Activated CD8-positive, alpha-beta memory T cell treated with anti-CD3 and anti-CD28 coated beads for 4 hours (primary cell): Measurements from ENCODE around the gene CACTIN.
"Not testable (repeated sequence)": the region's sequence is repeated elsewhere in the genome, so short reads cannot be mapped to it uniquely, and the experiment has no call there.

Experiments used
- DNase-seq, 2 donors: peaks; one replicate each; pipeline ENCODE4 v3.0.0-alpha.2; 2020; ENCODE audit warnings: low read depth in 2 of 2

Gene CACTIN

DNA sequence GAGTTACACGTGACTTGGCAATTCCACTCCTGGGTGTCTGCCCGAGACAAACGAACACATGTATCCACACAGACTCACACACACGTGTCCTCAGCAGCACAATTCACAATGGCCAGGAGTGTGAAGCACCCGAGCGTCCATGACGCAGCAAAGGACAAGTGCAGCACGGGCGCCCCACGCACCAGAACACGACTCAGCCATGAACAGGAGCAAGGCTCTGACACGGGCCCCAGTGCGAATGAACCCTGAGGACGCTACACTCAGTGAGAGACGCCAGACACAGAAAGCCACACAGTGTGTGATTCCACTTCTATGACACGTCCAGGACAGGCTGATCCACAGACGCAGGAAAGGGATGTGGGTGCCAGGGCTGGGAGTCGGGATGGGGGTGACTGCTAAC is 37.2 kb upstream of the CACTIN start:
- no peak for DNase-seq

DNA sequence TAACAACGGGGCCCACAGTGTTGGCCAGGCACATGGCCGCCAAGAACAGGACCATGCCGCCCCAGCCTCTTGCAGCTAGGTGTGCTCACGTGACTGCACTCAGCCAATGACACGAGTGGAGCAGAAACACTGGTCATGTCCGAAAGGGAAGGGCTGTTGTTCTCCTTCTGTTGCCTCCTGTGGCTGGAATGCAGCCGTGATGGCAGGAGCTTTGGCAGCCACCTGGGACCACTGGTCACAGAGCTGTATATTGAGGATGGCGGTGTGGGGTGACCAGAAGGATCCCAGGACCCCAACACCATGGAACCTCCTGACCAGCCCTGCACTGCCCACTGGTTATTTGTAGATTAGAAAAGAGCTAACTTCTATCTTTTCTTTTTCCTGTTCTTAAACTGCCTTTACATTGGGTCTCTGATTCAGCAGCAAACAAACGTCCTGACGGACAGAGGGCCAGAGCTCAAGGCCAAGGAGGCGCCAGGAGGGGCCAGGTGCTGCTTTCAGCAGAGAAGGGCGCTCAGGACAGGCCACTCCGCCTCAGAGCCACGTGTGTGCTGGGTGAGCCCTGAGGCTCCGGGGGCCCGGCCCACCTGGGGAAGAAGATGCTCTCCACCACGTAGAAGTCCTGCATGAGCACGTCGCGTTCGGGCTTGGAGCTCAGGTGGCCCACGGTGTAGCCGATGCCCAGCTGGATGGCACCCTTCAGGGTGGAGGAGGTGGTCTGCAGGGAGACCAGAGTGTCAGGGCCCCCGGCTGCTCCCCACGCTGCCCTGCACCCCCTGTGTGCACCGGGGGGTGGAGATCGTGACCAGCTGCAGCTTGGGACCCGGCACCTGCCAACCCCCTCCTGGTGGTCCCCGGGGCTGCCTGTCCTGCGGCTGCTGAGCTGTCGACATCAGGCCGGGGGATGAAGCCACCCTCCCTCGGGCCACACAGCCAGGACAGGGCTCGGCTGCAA is 35.0 kb upstream of the CACTIN start:
- DNase-seq: no peak

DNA sequence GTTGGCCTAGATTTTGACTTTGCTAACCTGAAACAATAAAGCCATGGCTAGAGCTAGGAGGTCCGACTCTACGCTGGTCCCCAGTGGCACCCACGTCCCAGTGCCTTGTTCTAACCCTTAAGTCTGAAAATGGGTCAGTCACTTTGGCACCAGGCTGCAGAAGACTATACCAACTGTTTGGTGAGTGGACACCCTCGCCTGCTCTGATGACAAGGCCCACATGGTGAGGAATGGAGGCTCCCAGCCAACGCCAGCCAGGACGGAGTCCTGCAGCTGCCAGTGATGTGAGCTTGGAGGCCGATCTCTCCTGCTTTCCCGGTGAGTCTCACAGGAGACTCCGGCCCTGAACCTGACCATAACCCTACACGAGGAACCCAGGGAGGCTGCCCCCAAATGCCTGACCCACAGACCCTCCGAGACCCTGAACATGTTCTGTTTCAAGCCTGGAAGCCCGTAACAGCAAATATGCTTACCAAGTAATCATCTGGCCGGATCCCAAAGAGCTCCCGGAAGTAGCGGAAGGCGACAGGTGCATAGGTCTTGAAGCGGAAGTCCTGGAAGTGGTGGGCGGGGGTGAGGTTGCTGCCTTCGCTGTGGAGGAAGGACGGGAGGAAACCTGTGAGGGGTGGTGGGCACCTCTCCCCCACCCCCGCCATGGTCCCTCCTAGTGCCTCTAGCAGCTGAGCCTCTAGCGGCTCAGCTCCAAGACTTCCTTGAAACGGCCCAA is 34.1 kb upstream of the CACTIN start:
- DNase-seq: no peak

DNA sequence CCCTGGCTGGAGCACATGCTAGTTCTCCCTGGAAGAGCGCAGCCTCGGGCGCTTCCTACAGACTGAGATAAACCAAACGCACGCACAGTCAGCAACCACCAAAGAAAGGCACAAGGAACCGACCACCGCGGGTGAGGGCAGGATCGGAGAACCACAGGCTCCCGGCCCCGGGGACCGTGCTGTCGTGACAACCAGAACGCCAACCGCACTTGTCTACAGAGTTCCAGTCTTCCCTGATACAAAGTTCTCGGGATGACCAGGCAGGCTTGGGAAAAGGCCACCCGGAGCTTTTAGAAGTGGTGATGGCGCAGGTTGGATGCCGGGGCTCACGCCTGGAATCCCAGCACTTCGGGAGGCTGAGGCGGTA is 33.1 kb upstream of the CACTIN start:
- DNase-seq: no peak

DNA sequence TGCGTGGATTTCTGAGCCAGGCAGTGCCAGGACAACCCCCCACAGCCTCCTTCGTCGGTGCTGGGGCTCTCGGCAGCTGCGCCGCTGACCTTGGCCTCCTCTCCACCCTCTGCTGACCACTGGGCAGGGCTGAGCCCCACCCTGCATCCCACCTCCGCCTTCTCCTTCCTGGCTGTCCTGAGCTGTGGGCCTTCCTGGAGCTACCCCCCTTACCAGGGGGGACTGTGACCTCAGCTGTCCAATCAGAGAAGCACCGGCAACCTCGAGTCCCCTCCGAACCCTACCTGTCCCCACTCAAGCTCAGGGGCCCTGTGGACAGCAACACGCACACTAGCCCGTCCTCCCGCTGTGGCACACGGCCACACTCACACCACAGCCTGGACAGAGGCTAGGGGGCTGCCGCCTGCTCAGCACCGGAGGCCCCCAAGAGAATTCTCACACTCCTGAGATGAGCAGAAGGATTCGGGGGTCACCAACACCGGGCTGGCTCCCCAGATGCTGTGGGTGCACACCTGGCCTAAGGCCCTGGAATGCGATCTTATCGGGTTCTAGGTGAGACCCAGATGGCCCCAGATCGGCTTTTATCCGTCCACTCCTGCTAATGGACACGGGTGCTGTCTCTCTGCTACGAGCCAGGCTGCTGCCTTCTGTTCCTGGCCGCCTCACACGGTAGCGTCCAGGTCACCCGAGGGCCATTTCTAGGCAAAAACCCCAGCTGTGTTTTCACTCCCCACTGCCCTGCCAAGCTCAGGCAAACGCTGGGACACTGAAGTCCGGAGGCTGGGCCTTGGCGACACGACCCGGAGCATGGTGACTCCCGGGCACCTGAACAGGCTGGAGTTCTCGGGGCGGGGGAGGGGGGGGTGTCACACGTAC is 32.5 kb upstream of the CACTIN start:
- no peak for DNase-seq

DNA sequence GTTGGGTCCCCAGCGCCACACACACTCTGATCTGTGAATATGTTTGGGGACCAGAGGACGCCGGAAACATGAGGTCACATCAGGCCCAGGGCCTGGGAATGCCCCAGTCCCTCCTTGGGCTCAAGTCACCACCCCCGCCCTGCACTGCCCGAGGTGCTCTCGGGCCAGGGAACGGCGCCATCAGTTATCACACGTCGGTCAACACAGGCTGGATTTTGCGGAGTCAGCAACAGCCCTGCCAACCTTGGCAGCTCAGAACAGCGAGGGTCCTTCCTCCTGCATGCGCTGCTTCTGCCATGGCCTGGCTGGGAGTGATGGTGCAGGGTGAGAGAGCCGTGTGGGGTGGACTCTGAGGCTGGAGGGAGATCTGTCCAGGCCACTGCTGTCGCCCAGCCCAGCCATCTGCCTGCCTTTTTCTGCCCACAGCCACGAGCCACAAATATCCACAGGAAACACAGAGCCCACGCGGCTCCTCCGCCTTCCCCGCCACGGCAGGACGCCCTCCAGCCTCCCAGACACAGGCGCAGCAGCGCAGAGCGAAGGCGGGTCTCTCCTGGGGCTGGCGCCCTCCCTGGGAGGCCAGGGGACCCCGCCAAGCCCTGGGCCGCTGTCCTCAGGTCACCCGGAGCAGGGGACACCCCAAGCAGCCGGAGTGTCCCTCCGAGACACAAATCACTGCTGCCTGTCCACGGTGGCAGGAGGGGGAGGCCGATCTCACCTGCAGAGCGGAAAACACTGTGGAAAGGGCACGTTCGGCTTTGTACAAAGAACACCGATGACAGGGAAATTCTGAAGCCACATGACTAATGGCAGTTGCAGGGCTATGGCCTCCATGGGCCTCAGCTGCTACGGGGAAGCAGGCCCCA is 31.6 kb upstream of the CACTIN start:
- DNase-seq: no peak

DNA sequence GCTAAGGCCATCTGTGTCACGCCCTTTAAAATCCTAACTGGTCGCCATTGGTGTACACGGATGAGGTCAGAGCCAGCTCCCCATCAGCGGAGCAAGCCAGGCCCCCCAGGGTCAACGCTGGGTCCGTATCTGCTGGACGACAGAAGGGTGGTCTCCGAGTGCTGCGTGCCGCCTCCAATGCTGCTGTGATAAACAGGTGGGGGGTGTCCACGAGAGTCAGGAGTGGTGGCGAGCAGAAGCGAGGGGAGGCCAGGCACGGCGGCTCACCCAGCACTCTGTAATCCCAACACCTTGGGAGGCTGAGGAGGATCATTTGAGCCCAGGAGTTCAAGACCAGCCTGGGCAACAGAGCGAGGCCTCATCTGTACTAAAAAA is 30.8 kb upstream of the CACTIN start:
- DNase-seq: no peak

DNA sequence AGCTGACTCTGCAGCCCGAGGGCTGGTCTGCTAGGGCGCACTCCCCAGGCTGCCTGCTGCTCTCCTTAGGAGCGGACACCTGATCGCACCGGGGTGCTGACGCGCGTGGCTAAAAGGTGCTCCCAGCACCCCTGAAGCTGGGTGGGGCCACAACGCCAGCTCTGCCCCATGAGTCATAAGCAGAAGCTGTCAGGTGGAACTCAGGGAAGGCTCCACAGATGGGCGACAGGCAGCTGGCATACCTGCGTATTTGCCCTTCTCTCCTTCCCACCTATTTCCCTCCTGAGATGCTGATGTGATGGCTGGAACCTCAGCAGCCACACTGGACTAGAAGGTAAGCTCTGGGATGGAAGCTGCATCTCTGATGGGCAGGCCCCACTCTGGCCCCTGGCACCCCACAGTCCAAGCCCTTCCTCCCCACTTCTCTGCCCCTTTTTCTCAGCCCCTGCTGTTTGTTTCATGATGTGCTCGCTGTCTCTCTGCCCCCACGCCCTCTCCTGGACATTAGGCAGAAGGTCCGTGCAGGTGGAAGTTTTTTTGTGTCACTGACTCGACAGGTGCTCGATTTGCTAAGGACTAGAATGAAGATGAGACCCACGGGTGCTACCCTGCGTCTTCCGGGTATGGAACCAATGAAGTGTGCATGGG is 30.3 kb upstream of the CACTIN start:
- DNase-seq: no peak

DNA sequence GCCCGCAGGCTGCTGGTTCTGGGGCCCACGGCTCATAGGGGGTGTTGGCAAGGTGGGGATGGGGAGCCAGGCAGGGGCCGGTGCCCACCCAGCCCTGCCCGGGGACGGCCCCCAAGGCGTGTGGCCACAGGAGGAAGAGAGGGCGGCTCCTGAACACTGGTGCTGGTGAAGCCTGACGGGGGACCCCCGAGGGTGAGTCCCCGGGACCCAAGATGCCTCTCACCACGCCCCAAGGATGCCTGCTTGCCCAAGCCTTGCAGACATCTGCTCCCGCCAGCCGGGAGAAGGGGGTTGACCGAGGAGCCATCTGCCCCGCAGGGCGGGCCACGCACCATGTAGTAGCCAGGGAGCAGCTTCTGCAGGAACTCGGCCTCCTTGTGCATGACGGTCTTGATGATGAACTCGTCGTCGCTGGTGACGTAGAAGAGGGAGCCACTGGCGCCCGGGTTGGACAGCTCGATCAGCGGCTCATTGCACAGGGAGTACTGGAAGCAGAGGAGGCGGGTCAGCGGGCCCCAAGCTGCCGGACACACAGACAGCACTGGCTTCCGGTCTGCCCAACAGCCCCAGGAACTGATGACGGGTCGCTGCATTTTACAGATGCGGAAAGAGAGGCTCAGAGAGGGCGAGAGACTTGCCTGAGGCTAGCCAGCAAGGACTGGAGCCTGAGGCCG is 29.6 kb upstream of the CACTIN start:
- no peak for DNase-seq

DNA sequence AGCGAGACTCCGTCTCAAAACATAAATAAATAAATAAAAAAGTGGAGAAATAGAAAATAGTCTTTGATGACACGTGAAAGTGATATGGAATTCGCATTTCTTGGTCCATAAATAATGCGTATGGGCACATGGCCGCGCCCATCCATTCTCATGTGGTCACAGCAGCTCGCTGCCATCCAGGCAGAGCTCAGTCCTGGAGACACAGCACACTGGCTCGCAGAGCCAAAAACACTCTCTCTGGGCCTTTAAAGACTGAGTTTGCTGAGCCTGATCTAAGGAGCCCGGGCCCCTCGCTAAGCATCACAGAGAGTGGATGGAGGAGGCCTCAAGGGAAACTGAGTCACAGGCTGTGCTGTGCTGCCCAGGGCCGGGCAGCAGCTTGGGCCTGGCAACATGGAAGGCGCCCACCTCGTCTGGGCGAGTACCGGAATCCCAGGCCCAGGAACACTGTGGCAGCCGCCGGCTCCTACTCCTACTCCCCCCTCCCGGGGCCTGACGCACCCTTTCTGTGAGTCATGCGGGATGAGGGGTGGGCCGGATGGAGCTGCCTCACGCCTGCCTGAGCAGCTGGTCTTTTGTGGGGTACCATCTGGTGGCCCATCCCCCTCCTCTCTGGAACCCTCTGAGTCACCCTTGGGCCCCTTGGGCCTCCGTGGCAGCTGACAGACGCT is 28.9 kb upstream of the CACTIN start:
- DNase-seq: no peak

DNA sequence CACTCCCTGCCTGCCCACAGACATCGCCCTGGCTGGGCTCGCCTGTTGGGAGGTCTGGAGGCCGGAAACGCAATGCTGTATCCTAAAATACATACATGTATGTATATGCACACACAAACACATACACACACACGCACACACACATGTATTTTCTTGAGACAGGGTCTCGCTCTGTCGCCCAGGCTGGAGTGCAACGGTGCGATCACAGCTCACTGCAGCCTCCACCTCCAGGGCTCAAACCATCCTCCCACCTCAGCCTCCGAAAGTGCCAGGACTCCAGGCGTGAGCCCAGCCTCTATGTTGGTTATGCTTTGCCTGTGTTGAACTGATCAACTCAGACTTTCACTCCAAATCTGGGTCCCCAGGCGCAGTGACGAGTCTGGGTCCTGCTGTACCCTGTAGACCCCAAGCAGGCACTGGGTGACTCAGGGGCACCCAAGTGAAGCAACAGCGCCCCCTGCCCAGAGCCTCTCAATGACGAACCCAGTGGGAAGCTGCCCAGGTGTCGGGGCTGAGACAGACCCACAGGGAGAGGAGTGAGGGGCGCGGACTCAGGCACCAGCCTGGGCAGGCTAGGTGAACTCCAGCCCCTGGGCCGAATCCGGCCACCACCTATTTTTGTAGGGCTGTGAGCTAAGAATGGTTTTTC is 27.4 kb upstream of the CACTIN start:
- DNase-seq: no peak

DNA sequence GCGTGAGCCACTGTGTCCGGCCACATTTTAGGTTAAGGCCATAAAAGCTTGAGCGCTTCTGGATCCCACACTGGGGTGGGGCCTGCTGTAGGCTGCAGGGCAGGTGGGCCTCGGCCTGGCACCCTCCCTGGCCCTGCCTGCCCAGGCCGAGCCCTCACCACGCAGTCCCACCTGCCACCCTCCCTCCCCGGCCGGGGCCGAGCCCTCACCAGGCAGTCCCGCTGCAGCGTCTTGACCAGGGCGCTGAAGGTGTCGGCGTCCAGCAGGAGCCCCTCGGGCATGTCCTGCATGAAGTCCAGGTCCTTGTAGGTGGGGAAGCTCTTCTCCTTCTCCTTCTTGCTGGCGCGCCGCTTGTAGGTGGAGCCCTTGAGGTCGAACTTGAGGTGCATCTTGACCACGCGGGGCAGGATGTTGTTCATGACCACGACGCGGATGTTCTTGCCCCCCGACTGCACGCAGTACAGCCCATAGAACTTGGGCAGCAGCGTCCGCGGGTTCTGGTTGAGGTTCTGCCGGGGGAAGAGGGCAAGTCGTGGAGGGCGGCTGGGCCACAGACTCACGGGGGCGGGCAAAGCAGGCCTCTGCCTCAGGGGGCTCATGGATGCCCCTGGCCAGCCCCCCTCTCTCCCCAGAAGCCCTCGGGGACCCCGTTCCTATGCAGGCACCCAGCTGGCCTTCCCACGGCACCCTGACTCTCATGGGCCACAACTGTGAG is 26.6 kb upstream of the CACTIN start:
- DNase-seq: no peak

DNA sequence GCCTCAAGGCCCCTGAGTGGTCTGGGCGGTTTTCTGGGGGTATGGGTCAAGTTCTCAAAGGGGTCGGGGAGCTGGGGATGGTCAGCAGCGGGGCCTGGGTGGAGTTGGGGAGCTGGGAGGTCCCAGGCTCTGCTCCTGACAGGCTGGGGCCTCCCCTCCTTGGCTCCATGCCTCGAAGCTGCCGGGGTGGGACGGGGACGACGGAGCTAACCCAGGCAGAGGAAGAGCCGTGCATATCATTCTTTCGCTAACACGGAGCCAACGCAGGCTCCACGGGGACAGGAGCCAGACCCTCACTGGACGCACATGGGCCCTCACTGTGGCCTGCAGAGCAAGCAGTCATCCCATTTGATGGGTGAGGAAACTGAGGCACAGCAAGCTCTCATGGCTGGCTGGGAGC is 25.8 kb upstream of the CACTIN start:
- no peak for DNase-seq

DNA sequence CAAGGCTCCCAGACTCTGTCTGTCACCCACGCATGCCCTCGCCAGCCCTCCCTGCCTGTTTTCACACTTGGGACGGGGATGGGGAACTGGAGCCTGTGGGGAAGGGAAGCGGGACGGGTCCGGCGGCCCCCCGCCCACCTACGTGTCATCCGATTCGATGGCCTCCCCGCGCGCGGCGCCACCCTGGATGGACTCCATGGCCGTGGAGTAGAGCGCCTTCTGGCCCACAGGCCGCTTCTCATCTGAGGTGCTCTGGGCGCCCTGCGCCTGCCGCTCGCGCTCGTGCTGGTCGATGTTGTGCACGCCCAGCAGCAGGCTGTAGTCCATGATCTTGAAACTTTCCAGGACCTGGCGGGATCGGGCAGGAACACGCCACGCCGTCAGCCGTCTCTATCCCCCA is 25.1 kb upstream of the CACTIN start:
- no peak for DNase-seq

DNA sequence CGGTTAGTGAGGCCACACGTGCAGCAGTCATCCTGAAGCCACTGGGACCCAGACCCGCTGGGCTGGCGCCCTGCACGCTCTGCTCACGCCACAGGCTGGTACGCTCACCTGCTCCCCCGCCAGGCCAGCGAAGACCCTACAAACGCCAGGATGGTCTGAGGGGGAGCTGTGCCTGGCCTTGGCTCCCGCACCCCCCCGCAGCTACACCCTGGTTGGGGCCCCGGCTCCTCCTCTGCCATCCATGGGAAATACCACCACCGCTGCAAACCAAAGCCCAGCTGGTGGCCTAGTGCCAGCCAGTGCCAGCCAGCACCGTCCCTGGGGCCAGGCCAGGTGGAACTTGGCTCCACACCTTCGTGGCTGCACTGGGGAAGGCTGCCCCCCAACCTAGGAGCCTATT is 23.3 kb upstream of the CACTIN start:
- no peak for DNase-seq

DNA sequence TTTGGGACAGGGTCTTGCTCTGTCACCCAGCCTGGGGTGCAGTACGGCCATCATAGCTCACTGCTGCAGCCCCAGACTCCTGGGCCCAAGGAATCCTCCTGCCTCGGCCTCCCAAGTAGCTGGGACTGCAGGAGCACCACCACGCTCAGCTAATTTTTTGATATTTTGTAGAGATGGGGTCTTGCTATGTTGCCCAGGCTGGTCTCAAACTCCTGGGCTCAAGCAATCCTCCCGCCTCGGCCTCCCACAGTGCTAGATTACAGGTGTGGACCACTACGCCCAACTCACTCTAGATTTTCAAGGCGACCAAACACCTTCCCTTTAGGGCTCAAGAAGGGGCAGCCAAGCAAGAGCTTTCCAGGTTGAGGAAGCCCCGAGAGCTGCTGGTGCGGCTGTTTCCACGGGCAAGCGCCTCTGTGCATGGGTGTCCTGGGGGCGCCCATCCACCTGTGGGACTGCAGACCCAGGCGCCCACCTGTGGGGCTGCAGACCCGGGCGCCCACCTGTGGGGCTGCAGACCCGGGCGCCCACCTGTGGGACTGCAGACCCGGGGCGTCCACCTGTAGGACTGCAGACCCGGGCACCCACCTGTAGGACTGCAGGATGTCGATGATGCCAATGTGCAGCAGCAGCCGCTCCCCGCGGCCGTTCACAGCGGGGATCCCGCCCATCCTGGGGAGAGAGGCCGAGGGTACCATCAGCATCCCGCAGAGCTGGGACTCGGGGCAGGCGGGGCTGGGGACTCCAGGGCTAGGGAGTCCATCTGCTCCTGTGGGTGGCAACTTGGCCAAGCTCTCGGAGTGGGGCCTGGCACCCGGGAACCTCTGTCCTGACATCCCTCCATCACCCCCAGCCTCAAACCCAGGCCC is 21.7 kb upstream of the CACTIN start:
- DNase-seq: no peak

DNA sequence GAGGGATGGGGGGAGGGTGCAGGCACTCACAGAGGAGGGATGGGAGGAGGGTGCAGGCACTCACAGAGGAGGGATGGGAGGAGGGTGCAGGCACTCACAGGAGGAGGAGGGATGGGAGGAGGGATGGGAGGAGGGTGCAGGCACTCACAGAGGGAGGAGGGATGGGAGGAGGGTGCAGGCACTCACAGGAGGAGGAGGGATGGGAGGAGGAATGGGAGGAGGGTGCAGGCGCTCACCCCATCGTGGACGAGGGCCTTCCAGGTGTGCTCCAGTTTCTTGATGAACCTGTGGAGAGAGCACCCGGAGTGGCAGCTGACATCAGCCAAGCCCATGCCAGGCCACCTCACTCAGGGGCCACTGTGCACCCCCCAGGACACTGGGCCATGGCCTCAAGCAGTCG is 20.5 kb upstream of the CACTIN start:
- DNase-seq: not testable (repeated sequence)
